IMR-90 (cell line): ENCODE measurements around the gene SEMG2. TPM values are rescaled to one million over a fixed set of nuclear protein-coding genes. Genes with fewer than 3 reads are reported as not detected.

Experiments
- ATAC-seq: fragments of 200-7000 bp; cut with Tn5 transposase; 2 replicates; pipeline ENCODE4 v1.9.1; 2020; ENCODE audit warnings: low read depth, mild to moderate bottlenecking, moderate library complexity
- BruUV-seq: library from RNA; stranded (reverse); fragments of 400-500 nt; replicated peaks from 2 replicates; lab custom pipeline; 2021; lab: Mats Ljungman, UMichigan
- CTCF ChIA-PET: fragments of 300-600 bp; formaldehyde crosslinking; extraction: SDS; loops from one replicate; lab custom pipeline; 2021; ENCODE audit warnings: antibody characterized with exemption; lab: Yijun Ruan, JAX
- POLR2A ChIA-PET: fragments of 300-600 bp; sonication (Branson Sonifier 250); formaldehyde crosslinking; loops from one replicate; lab custom pipeline; 2022; ENCODE audit warnings: antibody characterized with exemption; ENCODE audit not compliant: unreplicated experiment; lab: Charles Lee
- DNase-seq: peaks from one replicate; pipeline ENCODE4 v3.0.0; 2013
- H2AFZ ChIP-seq: replicated peaks from 2 replicates; pipeline ENCODE3; 2013; ENCODE audit warnings: low read length, mild to moderate bottlenecking; ENCODE audit not compliant: poor library complexity
- H2AK5ac ChIP-seq: 2 replicates; pipeline ENCODE4 v1.6.1; 2013; ENCODE audit warnings: low read depth, low read length, inconsistent platforms
- H2AK9ac ChIP-seq: replicated peaks from 2 replicates; pipeline ENCODE3; 2013; ENCODE audit warnings: mild to moderate bottlenecking, low read depth, low read length, moderate library complexity; ENCODE audit not compliant: poor library complexity
- H2BK120ac ChIP-seq: 2 replicates; pipeline ENCODE4 v1.6.1; 2013; ENCODE audit warnings: low read depth, low read length, inconsistent platforms
- H2BK15ac ChIP-seq: 3 replicates; pipeline ENCODE4 v1.6.1; 2013; ENCODE audit warnings: low read depth, low read length, inconsistent platforms
- H2BK20ac ChIP-seq: 2 replicates; pipeline ENCODE4 v1.6.1; 2013; ENCODE audit warnings: low read depth, mild to moderate bottlenecking, inconsistent platforms, low read length, moderate library complexity
- H2BK5ac ChIP-seq: 2 replicates; pipeline ENCODE4 v1.6.1; 2013; ENCODE audit warnings: mild to moderate bottlenecking, low read depth, low read length, inconsistent platforms; ENCODE audit not compliant: poor library complexity, severe bottlenecking
- H3K14ac ChIP-seq: replicated peaks from 2 replicates; pipeline ENCODE4 v1.6.1; 2013; ENCODE audit warnings: low read depth, low read length, inconsistent platforms
- H3K18ac ChIP-seq: 2 replicates; pipeline ENCODE4 v1.6.1; 2013; ENCODE audit warnings: low read depth, low read length, control low read depth
- H3K23ac ChIP-seq: 2 replicates; pipeline ENCODE4 v1.6.1; 2013; ENCODE audit warnings: low read depth, low read length, inconsistent platforms
- H3K27ac ChIP-seq: 2 replicates; pipeline ENCODE4 v1.5.1; 2013; ENCODE audit warnings: mild to moderate bottlenecking, control low read depth, low read length; ENCODE audit not compliant: insufficient read depth
- H3K27me3 ChIP-seq: 2 replicates; pipeline ENCODE4 v1.6.1; 2013; ENCODE audit warnings: low read length; ENCODE audit not compliant: control insufficient read depth, insufficient read depth
- H3K36me3 ChIP-seq: 2 replicates; pipeline ENCODE4 v1.6.1; 2013; ENCODE audit warnings: low read length, mixed read lengths; ENCODE audit not compliant: control insufficient read depth, insufficient read depth
- H3K4ac ChIP-seq: 2 replicates; pipeline ENCODE4 v1.6.1; 2013; ENCODE audit warnings: low read depth, low read length, inconsistent platforms
- H3K4me1 ChIP-seq: 2 replicates; pipeline ENCODE4 v1.6.1; 2013; ENCODE audit warnings: low read length, mixed read lengths; ENCODE audit not compliant: control insufficient read depth, insufficient read depth
- H3K4me2 ChIP-seq: 2 replicates; pipeline ENCODE4 v1.6.1; 2013; ENCODE audit warnings: low read depth, mild to moderate bottlenecking, control low read depth, low read length, moderate library complexity
- H3K4me3 ChIP-seq: 2 replicates; pipeline ENCODE4 v1.5.1; 2013; ENCODE audit warnings: low read depth, mild to moderate bottlenecking, control low read depth, low read length, moderate library complexity; ENCODE audit not compliant: insufficient read depth
- H3K56ac ChIP-seq: 2 replicates; pipeline ENCODE4 v1.6.1; 2013; ENCODE audit warnings: low read length, inconsistent platforms; ENCODE audit not compliant: insufficient read depth; ENCODE audit errors: extremely low read depth
- H3K79me1 ChIP-seq, 2 experiments: 2 replicates each; pipeline ENCODE4 v1.6.1; 2013; ENCODE audit warnings: low read length in 2 of 2, inconsistent platforms in 1 of 2, low read depth in 1 of 2
- H3K9ac ChIP-seq: 2 replicates; pipeline ENCODE4 v1.6.1; 2013; ENCODE audit warnings: low read depth, low read length, control low read depth
- H3K9me1 ChIP-seq: 2 replicates; pipeline ENCODE4 v1.6.1; 2013; ENCODE audit warnings: low read length, inconsistent platforms; ENCODE audit not compliant: insufficient read depth
- H3K9me3 ChIP-seq: 2 replicates; pipeline ENCODE4 v1.6.1; 2013; ENCODE audit warnings: low read length; ENCODE audit not compliant: control insufficient read depth, insufficient read depth
- H4K20me1 ChIP-seq: 2 replicates; pipeline ENCODE4 v1.6.1; 2013; ENCODE audit warnings: low read length, inconsistent platforms; ENCODE audit not compliant: insufficient read depth
- H4K5ac ChIP-seq: 2 replicates; pipeline ENCODE4 v1.6.1; 2013; ENCODE audit warnings: mild to moderate bottlenecking, low read depth, low read length, control low read depth
- H4K8ac ChIP-seq, 2 experiments: 2 replicates each; pipeline ENCODE4 v1.6.1; 2013; ENCODE audit warnings: low read depth in 2 of 2, low read length in 2 of 2, control low read depth in 1 of 2, inconsistent platforms in 1 of 2
- H4K91ac ChIP-seq: 2 replicates; pipeline ENCODE4 v1.6.1; 2013; ENCODE audit warnings: low read depth, low read length, inconsistent platforms; ENCODE audit not compliant: insufficient read depth
- CHD1 ChIP-seq: IDR thresholded peaks from 2 replicates; pipeline ENCODE4 v1.6.1; 2012; ENCODE audit warnings: low read depth, low read length, improper control_type of control experiment
- POLR2A ChIP-seq: IDR thresholded peaks from 2 replicates; pipeline ENCODE4 v1.6.1; 2012; ENCODE audit warnings: mild to moderate bottlenecking, low read depth, low read length
- WGBS, 2 experiments: methylation state at CpG; one replicate each; pipeline versions ENCODE4 v1.1.5 to v1.1.7; 2013; ENCODE audit warnings: missing lambda C conversion rate in 2 of 2; ENCODE audit not compliant: insufficient read length in 1 of 2; ENCODE audit errors: extremely low coverage in 2 of 2; 5-methylcytosine and 5-hydroxymethylcytosine counted together
- dilution Hi-C: fragments of 300-500 bp; cut with HindIII; formaldehyde crosslinking; loops from one replicate; pipeline ENCODE4 v1.14.3; 2018; ENCODE audit warnings: low sequenced_read_pairs; ENCODE audit not compliant: unreplicated experiment
- in situ Hi-C: fragments of 300-500 bp; cut with MboI; formaldehyde crosslinking; loops from 3 replicates; pipeline ENCODE4 v1.14.3; 2019; ENCODE audit warnings: low sequenced_read_pairs, inconsistent platforms, mixed read lengths
- intact Hi-C: fragments of 100-400 bp; cut with micrococcal nuclease; formaldehyde crosslinking; loops from 2 replicates; pipeline ENCODE4 v1.10.0; 2022
- polyA plus RNA-seq, 3 experiments: library from polyadenylated mRNA; depleted of rRNA; stranded (reverse); fragments of >200 nt; gene quantifications; 2 replicates each; pipeline ENCODE4 v1.2.3, GENCODE V29; 2012; ENCODE audit warnings: low replicate concordance in 1 of 3
- total RNA-seq: library from RNA; depleted of rRNA; stranded (reverse); fragments of >200 nt; gene quantifications from 2 replicates; pipeline ENCODE4 v1.2.3, GENCODE V29; 2012
- TF ChIP-seq, protein P1 (sequence below): fragments of 150-350 bp; IDR thresholded peaks from 2 replicates; pipeline ENCODE4 v1.6.1; 2017; ENCODE audit warnings: mild to moderate bottlenecking, antibody characterized with exemption, low read length, low read depth

SEMG2 gene
- total and polyA plus RNA-seq, 2 of the 4 experiments (the other 2 are of a cell fraction): not detected

DNA sequence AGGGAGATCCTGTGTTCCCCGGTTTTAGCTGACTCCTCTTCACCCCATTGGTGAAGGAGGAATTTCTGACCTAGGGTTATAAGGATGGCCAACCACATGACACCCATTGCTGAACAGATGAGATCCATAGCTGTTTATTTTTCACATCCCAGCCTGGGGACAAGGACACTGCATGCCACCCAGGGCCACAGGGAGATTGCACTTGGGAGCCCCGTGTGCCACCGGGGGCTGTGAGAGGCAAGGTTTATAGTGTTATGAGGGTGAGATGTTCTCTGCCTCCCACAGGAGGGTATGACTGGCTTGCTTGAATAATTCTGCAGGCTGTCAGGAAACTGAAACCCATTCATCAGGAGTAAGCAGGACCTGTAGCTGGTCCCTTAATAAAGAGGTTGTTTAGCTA, 47.9 kb downstream of the SEMG2 start:
- Histone ChIP-seq H3K9me3 (no peaks in the 10 kb centered on the region), H4K5ac (no peak overlapping the region), H3K4ac (no peak overlapping the region), H4K8ac (no peak overlapping the region), H2AFZ (no peak overlapping the region), H3K56ac (no peak overlapping the region), H3K27me3 (peaks cover 4% of the 10 kb centered on the region), H2AK9ac (no peak overlapping the region), H3K9me1 (no peaks in the 10 kb centered on the region), H2AK5ac (no peak overlapping the region), H3K14ac (no peak overlapping the region), H3K27ac (no peak overlapping the region), H2BK5ac (no peak overlapping the region), H4K91ac (no peak overlapping the region), H3K4me1 (no peaks in the 10 kb centered on the region), H3K18ac (no peak overlapping the region), H3K4me3 (no peak overlapping the region), H2BK120ac (no peak overlapping the region), H3K36me3 (no peaks in the 10 kb centered on the region), H2BK20ac (no peak overlapping the region), H3K4me2 (no peak overlapping the region), H3K9ac (no peak overlapping the region), H2BK15ac (no peak overlapping the region), H3K23ac (no peak overlapping the region), H3K79me1 (no peaks in the 10 kb centered on the region), H4K20me1 (no peaks in the 10 kb centered on the region)
- DNase-seq: no peak
- ATAC-seq: no peak
- dilution Hi-C loops: no loop called here
- TF ChIP-seq POLR2A: no peak
- TF ChIP-seq, protein P1, sequence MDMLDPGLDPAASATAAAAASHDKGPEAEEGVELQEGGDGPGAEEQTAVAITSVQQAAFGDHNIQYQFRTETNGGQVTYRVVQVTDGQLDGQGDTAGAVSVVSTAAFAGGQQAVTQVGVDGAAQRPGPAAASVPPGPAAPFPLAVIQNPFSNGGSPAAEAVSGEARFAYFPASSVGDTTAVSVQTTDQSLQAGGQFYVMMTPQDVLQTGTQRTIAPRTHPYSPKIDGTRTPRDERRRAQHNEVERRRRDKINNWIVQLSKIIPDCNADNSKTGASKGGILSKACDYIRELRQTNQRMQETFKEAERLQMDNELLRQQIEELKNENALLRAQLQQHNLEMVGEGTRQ: no peak
- TF ChIP-seq CHD1: no peak
- ChIA-PET CTCF (no interaction called here), POLR2A (no interaction called here)
- no TSS peak for BruUV-seq
- in situ Hi-C loops: no loop called here
- intact Hi-C loops: no loop called here
- no CpG with 5 or more reads among the region's 3 CpGs for WGBS, 2 experiments
